ENCODE results near the gene ANKRD2.
A peak's percentile ranks its signal among the peaks of the same experiment; 100 is the strongest.

ANKRD2 gene

DNA sequence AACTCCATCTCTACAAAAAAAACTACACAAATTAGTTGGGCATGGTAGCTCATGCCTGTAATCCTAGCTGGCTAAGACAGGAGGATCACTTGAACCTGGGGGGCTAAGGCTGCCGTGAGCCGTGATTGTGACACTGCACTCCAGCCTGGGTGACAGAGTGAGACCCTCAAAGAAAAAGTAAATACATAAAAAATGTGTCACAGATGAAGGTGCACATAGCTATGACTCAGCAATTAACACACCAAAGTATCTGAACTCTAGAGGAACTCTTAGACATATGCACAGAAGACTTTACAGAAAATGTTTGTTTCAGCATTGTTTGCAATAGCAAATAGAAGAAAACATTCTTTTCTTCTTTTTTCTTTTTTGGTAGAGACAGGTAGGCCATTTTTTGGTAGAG is 25.2 kb downstream of the ANKRD2 start:
- no peak for DNase-seq

DNA sequence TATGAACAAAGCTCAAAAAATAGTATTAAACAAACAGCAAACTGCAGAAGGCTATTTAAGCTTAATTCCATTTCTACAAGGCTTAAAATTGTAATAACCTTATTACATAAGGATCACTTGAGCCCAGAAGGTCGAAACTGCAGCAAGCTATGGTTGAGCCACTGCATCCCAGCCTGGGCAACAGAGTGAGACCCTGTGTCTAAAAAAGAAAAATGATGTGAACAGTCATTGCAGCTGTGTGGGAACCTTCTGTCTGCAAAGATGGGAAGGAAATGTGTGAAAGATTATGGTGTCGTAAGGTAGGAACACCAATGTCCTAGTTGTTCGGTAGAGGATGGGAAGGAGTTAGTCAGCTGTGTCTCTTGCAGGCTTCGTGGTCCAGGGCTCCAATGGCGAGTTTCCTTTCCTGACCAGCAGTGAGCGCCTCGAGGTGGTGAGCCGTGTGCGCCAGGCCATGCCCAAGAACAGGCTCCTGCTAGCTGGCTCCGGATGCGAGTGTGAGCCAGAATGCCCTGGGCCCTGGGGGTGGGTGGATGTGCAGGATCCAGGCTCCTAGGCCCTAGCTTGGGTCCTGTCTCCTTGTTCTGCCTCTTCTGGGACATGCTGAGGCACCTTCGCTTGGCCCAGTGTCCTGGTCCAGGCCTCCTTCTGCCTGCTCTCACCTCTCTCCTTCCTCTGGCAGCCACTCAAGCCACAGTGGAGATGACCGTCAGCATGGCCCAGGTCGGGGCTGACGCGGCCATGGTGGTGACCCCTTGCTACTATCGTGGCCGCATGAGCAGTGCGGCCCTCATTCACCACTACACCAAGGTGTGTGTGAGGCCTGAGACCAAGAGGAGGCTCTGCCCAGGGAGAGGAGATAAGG is 26.1 kb downstream of the ANKRD2 start:
- no peak for DNase-seq

DNA sequence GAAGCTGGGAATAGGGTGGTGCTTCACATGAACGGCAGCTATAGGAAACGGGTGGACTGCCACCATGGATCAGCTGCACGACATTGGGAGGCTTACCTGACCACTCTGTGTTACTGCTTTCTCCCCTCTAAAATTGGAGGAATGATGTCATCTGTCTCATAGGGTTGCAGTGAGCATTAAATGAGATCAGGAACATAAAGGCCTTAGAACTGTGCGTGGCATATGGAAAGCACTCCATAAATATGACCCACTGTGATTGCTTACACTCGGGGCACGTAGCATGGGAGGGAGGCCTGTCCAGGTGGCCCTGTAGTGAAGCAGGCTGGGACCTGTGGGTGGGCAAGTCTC is 26.7 kb downstream of the ANKRD2 start:
- DNase-seq = no peak

DNA sequence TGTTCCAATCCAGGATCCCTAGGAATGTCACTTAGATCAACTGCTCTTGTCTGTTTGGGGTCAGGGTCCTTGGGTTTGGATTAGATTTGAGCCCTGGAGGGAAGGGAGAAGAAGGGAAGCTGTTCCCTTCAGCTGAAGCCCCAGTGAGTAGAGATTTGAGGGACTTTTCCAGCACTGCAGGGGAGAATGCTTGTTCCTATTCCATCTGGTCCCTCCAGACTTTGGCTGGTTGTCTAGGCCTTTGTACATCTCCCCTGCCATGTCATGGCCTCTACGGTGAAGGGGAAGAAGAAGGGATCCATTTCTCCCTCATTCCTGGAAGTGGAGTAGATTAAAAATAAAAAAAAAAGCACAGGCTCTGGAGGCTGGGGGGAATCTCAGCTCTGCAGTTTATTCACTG is 28.0 kb downstream of the ANKRD2 start:
- DNase-seq = no peak

DNA sequence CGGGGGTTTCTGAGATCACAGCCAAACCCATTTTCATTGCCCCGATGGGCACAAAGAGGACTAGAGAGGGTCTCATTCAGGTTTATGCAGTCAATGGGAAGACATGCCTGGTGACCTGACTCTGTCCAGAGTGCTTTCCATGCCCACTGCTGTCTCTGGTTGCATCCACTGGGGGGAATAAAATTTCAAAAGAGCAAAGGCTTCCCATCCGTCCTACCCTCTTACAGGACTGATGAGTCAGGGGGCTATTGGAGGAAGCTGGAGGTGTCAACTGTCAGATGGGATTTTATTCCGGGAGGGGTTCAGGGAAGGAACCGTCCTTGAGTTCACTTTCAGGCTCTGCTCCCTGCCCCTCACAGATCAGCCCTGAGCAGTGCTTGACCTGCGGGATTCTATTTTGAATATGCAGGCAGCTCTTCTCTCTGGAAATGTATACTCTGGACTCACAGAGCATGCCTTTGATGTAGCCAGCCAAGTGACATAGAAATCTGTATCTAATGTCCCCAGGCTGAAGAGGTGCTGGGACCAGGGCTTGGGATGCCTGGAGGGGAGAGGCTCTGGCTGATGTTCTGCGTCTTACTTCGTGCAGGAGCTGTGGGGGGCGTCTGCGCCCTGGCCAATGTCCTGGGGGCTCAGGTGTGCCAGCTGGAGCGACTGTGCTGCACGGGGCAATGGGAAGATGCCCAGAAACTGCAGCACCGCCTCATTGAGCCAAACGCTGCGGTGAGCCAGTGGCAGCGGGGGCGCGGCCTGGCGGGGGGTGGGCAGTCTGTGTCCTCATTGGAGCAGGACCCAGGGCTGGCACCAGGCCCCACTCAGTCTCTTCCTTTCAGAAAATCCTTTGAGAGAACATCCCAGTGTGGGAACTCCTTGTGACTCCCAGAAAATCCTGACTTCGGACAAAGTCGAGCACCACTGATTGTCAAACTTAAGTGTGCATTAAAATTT is 29.0 kb downstream of the ANKRD2 start:
- DNase-seq = no peak

DNA sequence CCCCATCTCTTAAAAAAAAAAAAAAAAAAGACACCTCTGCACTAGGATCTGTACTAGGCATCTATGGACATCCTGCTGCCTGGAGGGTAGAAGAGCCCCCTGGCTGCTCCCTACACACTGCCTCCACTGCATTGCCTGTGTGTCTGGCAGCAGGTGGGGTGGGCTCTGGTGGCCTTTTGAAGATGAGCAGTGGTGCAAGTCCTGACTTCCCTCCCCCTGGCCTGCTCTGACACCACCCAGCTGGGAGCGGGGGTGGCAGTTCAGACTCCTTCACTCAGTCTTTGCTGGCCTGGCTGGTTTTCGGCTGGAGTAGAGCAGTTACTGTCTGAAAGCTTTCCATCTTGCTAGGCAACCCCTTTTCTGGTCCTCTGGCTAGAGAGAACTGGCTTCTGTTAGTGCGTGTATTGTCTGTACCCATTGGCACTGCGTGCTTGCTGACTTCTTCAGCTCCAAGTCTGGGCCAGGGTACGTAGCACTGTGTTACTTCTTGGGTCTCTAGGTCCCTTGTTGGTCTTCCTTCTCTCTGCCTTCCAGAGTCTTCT is 34.6 kb downstream of the ANKRD2 start:
- no peak for DNase-seq

DNA sequence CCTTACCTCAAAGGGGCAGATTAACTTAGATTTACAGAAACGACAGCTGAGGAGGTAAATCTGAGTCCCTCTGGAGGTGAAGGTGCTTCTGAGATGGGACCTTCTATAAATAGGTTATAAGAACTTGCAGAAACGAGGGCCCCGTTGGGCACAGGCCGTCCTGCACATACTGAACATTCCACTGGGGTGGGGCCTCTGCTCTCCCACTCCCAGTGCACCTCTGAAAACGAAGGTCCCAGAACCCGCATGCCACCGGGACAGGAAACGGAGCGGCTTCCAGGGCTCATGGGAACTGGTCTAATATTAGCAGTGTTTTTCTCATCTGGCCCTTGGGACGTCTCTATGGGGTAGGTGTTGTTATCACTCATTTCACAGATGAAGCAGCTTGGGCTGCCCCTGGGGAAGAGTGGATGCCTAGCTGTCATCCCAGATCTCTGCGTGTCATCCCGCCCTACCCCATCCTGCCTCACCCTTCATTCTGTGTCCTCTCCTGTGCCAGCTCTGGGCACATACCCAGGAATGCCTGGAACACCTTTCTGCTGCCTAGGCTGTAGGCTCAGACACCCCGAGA is 36.5 kb downstream of the ANKRD2 start:
- no peak for DNase-seq

DNA sequence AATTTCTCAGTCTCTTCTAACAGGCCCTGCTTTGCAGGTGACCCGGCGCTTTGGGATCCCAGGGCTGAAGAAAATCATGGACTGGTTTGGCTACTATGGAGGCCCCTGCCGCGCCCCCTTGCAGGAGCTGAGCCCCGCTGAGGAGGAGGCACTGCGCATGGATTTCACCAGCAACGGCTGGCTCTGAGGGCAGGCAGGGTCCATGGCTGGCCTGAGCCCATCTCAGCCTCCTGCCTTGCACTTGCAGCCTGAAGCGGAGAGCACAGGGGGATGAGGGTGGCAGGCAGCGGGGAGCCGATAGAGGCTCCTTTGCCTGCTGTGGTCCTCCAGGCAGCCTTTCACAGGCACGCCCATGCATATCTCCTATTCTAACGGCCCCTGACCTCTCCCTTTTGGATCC is 38.9 kb downstream of the ANKRD2 start:
- no peak for DNase-seq

DNA sequence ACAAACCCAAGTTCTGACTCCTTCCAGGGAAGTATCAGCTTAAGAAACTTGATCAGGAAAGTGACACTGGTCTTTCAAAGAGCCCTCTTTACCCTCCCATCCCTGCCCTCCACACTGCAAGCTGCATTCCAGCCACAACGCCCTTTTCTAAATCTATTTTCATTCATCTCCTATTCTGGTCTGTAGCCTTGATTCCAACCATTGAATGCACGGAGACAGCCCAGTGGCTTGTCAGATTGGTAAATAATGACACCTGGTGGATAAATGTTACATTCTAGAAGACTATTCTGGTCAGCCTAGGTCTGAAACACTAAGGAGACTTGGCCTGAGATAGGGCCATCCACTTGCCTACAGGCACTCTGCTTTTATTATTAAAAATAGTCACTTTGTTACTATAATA is 39.8 kb downstream of the ANKRD2 start:
- DNase-seq = peak; percentile 27

DNA sequence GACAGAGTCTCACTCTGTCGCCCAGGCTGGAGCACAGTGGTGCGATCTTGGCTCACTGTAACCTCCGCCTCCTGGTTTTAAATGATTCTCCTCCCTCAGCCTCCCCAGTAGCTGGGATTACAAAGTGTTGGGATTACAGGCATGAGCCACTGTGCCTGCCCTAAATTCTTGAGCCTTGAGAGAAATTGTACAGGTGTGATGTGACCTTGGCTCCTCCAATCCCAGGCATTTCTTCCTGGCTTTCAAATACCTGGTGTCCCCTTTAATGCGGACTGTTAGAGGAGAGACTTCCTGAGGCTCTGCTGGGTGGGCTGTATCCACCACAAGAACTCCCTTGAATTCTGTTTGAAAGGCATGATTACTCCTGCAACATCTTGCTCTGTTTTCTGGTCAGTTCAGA is 45.7 kb downstream of the ANKRD2 start:
- DNase-seq = no peak

DNA sequence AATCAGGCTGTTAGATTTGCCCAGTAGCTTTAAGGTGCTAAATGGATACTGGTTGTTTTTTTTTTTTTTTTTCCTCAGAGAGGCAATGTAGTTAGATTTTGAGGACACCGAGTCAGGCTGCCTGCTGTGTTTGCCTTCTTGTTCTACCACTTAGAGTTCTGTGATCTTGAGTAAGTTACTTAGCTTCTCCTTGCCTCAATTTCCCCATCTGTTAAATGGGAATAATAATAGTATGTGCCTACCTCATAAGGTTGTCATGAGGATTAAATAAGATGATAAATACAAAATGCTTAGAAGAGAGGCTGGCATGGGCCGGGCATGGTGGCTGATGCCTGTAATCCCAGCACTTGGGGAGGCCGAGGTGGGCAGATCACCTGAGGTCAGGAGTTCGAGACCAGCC is 46.2 kb downstream of the ANKRD2 start:
- no peak for DNase-seq

DNA sequence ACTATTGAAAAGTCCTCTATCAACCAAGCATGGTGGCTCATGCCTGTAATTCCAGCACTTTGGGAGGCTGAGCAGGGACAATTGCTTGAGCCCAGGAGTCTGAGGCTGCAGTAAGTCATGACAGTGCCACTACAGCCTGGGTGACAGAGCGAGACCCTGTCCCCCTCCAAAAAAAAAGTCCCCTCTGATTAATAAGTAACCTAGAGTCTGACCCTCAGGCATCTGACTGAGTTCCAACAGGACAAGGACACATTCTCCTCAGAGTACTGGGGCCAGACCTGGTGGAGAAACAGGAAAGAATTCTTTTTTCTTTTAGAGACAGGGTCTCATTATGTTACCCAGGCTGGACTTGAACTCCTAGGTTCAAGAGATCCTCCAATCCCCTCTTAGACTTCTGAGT is 50.7 kb downstream of the ANKRD2 start:
- no peak for DNase-seq

DNA sequence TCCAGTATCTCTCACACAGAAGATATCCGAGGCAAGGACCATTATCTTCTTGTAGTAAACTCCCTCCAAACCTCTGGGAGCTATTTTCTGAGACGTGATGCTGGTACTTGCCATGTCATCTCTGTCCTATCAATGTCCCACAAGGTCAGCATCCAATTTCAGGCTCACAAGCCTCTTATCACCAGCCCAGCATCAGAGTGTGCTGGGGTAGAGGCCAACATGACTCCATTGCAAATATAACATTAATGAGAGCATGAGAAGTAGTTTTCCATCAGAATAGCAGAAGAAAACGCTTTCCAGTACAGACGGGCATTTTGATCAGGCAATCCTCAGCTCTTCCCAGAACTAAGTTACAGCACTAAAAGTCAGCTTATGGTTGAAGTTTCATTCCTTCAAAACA is 55.2 kb downstream of the ANKRD2 start:
- DNase-seq = no peak

DNA sequence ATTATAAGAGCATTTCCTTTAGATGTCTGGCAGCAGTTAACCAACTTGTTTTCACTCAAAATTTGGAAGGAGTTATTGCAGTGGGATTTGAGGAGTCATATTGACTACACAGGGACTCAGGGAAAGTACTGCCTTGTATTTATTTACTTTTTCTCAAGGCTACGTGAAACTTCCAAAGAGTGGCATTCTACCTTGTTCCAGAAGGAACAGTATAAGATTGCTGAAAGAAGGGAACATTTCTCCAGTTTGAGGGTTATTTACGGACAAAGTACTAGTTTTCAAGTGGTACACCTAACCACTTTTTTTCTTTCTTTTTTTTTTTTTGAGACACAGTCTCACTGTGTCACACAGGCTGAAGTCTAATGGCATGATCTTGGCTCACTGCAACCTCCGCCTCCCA is 55.6 kb downstream of the ANKRD2 start:
- DNase-seq = no peak

DNA sequence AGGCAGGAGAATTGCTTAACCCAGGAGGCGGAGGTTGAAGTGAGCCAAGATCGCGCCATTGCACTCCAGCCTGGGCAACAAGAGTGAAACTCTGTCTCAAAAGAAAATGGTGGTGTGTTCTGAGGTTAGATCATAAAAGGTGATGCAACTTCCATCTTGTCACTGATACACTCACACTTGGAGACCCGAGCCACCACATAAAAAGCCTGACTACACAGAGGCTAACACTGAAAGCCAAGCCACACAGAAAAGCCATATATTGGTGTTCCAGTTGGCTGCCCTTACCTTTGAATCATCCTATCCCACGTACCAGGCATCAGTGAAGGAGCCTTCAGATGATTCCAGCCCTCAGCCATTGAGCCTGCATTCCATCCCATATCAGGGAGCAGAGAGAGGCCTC is 56.7 kb downstream of the ANKRD2 start:
- DNase-seq = no peak

DNA sequence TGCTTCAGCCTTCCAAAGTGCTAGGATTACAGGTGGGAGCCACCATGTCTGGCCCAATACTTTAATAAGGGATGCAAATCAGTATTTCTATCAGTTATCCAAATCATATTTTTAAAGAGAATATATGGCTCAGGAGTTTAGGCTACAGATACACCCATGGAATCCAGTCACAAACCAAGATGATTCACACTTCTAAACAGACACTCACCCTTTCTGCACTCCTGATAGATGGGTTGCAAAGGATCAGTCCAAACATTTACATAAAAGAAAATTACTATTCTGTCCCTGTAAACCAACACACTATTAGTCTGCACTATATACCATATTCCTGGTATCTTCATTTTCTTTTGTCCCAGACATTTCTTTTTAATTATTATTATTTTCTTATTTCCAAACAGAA is 58.5 kb downstream of the ANKRD2 start:
- no peak for DNase-seq

DNA sequence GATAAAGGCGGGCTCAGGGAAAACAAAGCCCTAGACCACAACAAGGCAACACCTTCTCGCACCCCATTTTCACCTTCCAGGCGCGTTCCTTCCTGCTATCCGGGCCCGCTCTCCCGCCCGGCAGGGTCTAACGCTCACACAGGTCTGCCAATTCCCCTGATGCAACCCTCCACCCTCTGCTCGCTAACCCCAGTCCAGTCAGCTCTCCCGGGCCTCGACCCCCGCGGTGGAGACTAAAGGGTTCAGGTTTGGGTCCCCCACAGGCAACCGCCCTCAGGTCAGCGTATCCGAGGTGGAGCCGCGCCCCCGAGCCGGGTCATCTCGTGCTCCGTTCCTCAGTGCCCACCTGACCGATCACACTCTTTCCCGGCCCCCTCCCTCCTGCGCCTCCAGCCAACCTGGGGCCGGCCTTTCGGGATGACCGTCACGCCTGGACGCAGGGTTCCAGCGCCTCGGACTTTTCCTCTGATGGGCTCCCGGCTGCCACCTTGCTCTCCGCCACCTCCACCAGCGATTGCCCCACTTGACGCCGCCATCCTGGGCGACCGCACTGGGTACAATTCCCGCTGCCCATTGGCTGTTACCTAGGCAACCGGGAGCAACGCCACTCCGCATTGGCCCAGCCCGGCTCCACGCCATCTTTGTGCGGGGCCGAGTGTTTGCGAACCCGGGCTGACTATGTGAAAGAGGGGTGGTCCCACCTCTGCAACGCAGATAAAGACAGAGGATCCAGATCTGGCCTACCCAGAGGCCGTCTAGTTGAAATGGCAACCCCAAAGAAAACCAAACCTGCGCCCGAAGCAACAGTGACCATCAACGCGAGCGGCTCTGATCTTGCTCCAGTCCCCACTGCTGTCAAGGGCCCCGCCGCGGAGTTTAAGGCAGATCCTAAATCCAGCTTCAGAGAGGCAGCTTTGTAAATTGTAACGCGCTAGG is 60.6 kb downstream of the ANKRD2 start, which contains the start of gene MORN4:
Gene MORN4 (minus strand): TSS at position 552 of the 936 bp plus-strand sequence. CDS start 13,847 bp downstream, outside the sequence.
- DNase-seq = peak; percentile 83

Data from NCI-H2171 treated with DMSO at 0.1 percent for 48 hours (cell line).